GM18951 (cell line): ENCODE results near the gene AUP1.

Experiments used
- POLR2A ChIP-seq: IDR thresholded peaks from 4 replicates; pipeline ENCODE4 v1.6.1; 2011; ENCODE audit warnings: mild to moderate bottlenecking; ENCODE audit not compliant: insufficient read length, insufficient read depth; ENCODE audit errors: extremely low read depth
- in situ Hi-C: fragments of 300-500 bp; cut with MboI; formaldehyde crosslinking; loops from one replicate; pipeline ENCODE4 v1.12.0; 2022; ENCODE audit warnings: low sequenced_read_pairs, mixed read lengths, inconsistent platforms; ENCODE audit not compliant: unreplicated experiment

The AUP1 gene

DNA sequence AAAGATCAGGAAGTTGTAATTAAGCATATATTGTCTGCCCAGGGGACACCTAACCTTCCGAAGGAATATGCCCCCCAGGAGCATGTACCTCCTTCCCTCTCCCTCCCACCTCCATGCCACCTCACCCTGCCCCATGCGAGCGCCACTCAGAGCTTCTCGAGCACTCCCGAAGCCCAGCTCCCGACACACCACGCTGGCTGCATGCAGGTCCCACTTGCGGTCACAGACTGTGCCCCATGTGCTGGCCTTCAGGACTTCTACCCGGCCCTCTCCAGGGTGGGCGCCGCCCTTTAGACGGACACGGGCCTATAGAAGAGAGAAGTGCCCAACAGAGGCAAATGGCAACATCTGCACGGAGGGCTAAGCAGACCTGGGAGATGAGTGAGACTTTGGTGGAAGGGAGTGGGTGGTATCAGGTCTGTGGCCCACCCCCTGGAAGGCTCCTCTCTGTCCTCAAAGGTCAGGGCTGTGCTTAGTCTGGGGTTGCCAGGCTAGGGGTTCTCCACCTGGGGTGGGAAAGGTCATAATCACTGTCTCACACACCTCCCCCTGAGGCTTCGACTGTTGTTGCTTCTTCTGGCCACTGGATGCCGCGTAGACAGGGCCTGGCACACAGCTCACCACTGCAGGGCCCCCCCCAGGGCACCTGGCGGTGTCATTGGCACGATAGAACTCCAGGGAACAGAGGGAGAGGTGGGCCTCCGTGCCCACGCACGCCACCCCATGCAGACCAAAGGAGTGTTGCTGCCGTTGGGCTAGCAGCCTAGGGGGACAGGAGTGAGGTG lies 6.9 kb upstream of the AUP1 start:
- TF ChIP-seq POLR2A: no peak
- in situ Hi-C loops: no loop called here

DNA sequence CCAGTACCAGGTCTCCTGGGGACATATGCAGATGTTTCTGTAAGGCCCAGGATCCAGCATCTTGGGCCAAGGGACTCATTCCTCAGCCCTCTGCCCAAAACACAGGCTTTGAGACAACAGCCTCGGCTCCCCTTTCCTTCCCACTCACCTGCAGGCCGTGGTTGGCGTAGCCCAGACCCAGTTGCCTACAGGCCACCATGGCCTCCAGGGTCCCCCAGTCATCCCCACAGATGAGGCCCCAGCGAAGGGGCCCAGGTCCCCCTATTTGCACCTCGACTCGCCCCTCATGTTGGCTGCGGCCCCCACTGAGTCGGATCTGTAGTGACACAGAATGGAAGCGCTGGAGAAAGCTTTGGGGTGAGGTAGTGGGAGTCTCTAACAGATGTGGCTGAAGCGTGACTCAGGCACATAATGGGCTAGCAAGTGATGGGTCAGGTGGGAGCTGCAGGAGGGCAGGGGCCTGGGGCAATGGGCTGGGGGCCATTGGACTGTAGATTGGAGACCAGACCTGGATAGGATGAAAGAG lies 6.0 kb upstream of the AUP1 start:
- no peak for TF ChIP-seq POLR2A
- in situ Hi-C loops: no loop called here

DNA sequence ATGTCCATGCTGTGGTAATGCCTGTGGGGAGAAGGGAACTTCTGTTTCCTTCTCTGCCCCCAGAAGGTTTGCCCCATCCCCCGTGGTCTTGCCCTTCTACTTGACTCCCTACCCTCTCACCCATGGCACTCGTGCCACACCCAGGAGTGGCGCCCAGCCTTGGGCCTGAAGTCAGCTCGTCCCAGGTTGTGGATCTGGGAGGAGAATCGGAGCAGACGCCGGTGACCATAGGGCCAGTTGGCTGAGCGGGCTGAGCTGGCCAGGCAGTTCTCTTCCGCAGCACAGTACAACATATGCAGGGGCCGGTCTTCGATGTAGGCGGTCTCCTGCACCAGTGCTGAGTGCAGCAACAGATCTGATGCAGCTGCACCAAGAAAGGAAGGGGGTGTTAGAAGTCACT lies 4.9 kb upstream of the AUP1 start:
- in situ Hi-C loops: no loop called here
- no peak for TF ChIP-seq POLR2A

DNA sequence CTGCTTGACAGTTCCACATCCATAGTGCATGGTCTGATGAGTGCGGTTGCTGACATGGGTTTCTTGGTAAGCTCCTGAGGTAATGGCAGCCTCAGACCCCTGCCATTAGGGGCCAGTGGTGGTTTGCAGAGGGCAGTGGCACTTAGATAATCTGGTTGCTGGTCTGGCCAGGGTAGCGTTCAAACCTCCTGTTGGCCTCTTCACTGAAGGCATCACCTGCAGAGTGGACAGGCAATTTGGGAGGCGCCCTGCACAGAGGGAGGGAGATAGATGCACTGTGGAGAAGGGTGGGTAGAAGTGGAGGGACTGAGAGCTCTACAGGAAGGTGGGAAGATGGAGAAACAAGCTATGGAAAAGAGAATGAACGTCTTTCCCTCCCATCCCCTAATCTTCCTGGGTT lies 4.0 kb upstream of the AUP1 start:
- TF ChIP-seq POLR2A: peak; percentile 21
- in situ Hi-C loops: no loop called here

DNA sequence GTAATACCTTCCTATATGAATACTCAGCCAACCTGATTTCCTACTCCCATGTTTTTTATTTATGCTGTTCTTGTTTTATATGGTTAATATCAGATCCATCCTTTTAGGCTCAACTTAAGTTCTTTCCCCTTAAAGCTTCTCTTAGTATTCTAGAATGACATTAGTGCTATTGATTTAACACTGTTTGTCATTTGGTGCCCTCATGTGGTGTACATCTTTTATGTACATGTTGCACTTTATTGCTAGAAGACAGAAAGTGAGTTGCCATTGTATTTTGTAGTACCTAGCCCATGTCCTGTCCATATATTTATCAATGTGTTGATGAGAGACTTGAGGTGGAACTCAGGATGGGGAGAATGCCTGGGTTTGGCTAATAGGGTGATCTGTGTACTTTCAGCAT lies 2.7 kb upstream of the AUP1 start:
- no peak for TF ChIP-seq POLR2A
- in situ Hi-C loops: no loop called here

DNA sequence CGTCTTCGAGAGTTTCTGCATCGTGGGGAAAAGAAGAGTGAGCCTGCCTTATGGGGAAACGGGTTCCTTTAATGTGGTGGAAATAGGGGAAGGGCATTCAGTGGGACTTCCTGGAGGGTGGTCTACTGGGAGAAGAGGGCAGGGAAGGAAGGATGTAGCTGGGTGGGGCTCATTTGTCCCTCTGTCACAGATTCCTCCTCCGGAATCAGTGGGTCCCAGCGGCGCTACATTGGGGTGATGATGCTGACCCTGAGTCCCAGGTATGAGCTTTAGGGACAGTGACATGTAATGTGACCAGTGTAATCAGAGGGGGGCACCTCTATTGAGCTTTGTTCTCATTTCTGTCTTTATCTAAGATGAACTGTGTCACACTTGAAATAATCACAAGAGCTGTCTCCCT lies 2.2 kb upstream of the AUP1 start:
- in situ Hi-C loops: no loop called here
- TF ChIP-seq POLR2A: no peak

DNA sequence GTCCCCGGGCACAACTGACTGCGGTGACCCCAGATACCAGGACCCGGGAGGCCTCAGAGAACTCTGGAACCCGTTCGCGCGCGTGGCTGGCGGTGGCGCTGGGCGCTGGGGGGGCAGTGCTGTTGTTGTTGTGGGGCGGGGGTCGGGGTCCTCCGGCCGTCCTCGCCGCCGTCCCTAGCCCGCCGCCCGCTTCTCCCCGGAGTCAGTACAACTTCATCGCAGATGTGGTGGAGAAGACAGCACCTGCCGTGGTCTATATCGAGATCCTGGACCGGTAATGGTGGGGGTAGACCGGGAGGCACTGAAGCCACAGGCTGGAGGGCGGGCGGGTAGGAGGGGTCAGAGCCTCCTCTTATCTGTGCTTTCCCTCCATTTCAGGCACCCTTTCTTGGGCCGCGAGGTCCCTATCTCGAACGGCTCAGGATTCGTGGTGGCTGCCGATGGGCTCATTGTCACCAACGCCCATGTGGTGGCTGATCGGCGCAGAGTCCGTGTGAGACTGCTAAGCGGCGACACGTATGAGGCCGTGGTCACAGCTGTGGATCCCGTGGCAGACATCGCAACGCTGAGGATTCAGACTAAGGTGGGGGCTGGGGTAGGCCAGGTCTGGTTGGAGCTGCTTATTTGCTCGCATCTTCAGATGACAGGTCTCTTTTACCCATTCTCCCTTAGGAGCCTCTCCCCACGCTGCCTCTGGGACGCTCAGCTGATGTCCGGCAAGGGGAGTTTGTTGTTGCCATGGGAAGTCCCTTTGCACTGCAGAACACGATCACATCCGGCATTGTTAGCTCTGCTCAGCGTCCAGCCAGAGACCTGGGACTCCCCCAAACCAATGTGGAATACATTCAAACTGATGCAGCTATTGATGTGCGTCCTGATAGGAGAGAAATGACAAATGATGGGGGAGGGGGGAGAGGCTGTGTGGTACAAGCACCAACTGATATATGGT lies 1.0 kb upstream of the AUP1 start:
- TF ChIP-seq POLR2A: peak; percentile 57

DNA sequence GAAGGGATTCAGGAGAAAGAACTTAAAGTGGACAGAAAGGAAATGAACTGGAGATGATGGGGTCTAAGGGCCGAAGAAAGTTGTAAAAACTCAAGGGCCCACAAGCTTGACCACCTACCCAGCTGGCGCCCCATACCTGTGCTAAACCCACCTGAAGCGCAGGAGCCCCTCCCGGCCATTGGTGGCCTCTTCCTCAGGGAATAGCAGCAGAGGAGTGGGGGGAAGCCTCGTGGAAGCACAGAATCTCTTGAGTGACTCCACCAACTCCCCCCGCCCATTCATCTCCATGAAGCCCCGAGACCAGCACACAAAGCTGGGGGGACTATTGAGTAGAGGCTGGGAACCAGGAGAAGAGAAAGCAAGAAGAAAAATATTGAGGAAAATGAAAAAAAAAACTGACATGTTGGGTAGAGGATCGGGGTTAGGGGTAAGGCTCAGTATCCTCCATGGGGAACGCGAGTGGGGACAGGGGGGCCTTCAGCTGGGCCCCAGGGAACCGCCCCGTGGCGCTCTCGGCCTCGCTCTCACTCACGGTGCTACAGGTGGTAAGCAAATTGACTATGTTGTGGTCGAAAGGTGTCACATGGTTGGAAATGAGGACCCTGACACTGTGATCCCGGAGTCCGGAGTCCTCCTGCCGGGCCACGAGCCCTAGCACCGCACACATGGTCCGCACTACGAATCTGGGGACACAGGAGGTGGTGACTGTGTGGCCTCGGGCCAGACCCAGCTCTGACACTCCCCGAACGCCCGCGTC lies 728 bp downstream of the AUP1 start:
- in situ Hi-C loops: no loop called here
- no peak for TF ChIP-seq POLR2A

More for the DNA sequence above, 1.0 kb upstream of the AUP1 start:
- in situ Hi-C loops: no loop called here

DNA sequence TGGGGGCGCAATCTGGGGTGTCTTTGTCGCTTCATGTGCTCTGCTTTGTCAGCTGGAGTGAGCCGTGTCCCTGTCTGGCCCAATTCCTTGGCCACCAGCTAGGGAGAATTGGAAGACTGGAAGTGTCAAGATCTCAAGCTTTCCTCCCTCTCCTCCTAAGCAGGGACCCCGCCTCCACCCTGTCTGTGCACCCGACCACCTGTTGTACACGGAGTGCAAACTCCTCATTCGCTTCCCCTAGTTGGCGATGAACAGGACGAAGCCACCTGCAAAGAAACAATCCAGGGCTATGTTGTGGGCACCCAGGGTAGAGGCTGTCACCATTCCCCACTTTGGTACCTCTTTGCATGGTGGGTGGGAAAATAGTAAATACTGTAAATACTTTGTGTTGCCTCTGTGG lies 1.8 kb downstream of the AUP1 start:
- TF ChIP-seq POLR2A: no peak
- in situ Hi-C loops: no loop called here

DNA sequence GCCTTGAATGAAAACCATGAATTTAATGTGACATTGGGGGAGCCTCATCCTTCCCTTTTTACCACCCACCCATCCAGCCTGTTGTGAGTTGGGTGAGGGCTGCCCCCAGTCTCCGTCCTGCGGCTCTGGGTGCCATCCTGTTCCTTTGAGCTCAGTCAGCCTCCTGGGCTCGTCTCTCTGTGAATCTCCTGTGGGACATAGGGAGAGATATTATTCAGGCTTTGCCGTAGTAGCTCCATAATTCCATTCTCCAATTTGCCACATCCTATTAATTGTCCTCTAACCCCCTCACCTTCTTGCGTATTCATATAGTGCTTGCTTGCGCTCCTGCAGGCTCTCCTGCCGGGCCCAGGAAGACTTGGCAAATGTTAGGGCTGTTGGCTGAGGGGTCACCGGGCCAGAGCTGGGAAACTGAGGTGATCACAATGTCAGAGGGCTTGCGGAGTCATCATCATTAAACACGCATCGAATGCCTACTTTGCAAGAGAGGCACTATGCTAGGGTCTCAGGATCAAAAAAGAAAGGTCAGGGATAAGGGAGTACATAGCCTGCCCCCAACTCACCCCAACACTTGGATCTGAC lies 2.8 kb downstream of the AUP1 start:
- TF ChIP-seq POLR2A: no peak
- in situ Hi-C loops: no loop called here

DNA sequence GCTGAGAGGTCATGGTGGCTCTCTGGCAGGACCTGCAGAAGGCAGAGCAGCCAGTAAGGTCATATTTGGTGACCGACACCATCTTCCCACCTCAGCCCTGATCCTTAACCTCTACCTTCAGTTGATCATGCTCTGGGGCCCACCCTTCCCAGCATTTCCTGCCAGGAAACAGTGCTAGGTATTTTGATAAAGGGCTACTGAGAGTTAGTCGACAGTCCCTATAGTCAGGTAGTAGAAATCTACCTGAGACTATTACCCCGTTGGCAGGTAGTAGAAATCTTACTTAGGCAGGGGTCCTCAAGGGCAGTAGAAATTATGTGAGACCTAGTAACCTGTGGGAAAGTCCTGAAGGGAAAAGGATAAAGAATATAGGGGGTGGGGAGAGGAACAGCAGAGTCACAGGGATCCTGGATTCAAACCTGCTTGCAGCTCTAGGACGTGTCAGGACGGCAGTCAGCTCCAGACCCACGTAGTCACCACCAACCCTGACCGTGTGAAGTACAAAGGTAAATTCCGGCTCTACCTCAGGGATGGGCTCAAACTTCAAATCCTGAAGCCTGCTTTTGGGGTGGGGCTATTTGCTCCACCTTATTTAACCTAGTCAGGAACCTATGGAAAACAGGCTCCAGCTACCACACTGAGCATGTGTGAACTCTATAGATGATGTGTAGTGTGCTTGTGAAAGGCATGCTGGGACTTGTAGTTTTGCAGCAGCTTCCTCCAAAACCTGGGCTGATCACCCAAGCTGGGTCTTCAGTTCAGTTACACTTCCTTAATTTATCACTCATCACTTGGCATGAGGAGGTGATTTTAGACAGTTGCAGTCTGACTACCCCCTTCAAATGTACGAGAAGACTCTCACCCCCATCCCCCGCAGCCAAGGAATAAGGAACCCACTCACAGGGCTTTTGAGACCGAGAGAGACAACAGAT lies 3.5 kb downstream of the AUP1 start, which contains the start of gene DQX1:
DQX1 (minus strand) TSS at position 515 of the 932 bp plus-strand sequence; CDS start at position 13, 502 bp downstream.
- no peak for TF ChIP-seq POLR2A
- in situ Hi-C loops: no loop called here
